Bronchial smooth muscle cell (primary cell): Measurements from ENCODE around the gene PGPEP1. TPM values are rescaled to one million over a fixed set of nuclear protein-coding genes. Genes with fewer than 3 reads are reported as not detected.

Source experiments
- total RNA-seq: library from RNA; depleted of rRNA; stranded (reverse); fragments of >200 nt; gene quantifications from 2 replicates; pipeline ENCODE4 v1.2.1, GENCODE V29; 2014

Gene PGPEP1, protein sequence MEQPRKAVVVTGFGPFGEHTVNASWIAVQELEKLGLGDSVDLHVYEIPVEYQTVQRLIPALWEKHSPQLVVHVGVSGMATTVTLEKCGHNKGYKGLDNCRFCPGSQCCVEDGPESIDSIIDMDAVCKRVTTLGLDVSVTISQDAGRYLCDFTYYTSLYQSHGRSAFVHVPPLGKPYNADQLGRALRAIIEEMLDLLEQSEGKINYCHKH
- 42.6 and 66.2 TPM in 2 replicates for total RNA-seq

DNA sequence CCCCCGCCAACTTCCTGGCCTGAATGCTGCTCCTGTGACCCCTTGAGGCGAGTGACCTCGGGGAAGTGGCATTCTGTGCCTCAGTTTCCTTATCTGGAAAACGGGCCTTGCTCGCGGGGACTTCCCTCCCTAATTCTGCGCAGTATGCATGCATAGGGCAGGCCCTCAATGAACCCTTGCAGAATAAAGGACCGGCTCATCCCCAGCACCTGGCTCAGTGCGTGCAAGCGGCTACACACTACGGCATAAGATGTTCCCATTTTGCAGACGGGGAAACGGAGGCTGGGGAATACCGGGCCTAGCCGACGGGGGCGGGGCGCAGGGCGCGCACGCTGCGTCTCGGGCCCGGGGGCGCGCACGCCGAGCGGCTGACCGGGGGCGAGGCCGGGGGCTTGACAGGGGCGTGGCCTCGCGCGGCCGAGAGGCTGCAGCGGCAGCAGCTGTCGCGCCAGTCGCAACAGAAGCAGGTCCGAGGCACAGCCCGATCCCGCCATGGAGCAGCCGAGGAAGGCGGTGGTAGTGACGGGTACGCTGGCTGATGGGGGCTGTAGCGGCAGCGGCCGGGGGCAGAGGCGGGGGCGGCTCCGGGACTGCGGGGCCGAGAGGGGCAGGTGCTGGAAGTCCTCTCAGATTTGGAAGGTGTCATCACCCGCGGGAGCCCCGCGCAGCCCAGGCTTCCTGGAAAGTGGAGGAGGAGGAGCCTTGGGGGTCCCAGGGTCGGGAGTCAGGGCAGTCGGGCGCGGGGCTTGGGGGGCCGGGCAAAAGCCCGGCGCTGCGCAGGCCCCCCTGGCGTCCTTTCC lies at the start of gene PGPEP1:
PGPEP1 (plus strand) TSS at position 409 of the 800 bp plus-strand sequence; CDS start at position 493, 84 bp downstream.

DNA sequence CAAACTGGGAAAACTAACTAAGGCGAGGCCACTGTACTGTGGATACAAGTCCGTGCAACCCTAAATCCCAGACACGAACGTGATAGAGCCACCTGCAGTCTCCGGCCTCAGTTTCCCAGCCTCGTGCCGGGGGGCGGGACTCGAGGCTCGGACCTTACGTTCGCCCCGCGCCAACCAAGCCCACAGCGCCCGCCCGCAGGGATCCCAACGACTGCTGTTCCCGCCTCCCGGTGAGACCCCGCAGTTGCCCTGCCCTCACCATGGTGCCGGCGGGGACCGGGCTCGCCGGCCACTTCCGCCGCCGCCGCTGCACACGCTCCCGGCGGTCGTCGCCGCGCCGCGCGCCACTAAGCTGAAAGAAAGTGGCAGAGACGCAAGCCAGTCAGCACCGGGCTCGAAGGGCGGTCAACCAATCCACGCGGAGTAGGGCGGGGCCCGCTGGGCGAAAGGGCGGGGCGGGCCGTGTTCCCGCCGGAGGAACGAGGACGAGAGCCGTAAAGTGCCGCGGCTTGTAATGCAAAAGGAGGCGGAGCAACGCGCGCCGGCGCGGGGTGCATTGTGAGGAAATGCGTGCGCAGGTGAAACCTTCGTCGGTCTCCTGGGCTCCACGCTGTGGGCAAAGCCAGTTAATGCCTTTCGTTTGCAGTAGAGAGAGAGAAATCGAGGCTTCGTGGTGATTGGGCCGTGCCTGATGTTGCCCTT lies 17.5 kb upstream of the PGPEP1 start, which contains the start of gene LSM4:
LSM4 (minus strand) TSS at position 318 of the 702 bp plus-strand sequence; CDS start at position 262, 56 bp downstream.

DNA sequence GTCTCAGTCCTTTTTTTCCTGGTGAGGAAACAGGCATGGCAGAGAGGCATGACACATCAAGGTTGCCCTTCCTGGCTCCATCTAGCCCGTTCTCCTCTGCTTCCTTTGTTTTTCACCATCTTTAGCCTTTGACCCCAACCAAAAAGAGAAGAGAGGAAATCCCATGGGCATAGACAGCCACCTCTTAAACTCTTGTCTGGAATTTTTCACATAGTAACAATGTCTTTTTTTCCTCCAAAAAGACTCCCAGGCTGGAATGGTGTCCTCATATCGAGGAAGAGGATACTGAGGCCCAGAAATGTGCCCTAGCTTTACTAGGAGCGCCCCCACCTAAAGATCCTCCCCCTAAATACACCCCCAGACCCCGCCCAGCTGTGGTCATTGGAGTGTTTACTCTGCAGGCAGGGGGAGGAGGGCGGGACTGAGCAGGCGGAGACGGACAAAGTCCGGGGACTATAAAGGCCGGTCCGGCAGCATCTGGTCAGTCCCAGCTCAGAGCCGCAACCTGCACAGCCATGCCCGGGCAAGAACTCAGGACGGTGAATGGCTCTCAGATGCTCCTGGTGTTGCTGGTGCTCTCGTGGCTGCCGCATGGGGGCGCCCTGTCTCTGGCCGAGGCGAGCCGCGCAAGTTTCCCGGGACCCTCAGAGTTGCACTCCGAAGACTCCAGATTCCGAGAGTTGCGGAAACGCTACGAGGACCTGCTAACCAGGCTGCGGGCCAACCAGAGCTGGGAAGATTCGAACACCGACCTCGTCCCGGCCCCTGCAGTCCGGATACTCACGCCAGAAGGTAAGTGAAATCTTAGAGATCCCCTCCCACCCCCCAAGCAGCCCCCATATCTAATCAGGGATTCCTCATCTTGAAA lies 45.5 kb downstream of the PGPEP1 start, which contains the start of gene GDF15:
GDF15 (plus strand) TSS at position 484 of the 868 bp plus-strand sequence; CDS start at position 516, 32 bp downstream.

DNA sequence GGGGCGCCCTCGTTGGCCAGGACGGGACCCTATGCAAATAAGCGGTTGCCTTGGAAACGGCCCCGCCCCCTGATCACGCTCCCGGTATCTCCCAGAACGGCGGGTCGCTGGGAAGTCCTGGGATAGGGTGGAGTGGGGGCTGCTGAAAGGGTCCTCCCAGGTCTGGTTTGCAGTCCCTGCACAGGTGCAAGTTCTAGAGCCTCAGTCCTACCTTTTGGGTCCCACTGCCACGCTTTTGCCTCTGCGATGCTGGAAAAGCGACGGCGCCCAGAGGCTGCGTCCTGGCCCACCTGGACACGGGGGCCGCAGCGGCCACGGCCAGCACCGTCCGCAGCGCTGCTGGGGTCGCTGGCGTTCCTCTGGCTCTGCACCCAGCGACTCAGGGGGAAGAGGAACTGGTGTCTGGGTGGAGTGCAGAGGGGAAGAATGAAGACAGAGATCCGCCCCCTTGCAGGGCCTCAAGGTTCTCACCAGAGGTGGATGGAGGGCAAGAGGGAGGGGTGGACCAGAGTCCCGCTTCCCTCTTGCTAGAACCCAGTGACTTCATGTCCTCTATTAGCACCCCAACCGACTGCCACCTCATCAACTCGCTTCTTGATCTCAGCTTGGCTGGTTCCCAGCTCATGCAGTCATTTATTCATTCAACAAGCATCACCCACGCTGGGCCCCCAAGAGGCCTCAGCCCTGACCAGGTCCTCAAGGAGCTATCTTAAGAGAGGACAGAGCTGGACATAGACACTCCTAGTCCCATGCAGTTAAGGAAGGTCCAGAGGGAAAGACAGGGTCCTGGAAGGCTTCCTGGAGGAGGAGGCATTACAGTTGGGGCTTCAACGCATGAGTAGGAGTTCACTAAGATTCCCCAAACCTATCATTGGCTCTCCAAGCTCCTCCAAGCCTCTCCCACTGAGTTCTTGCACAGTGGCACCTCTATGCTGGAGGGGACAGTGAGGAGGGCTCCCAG lies 57.1 kb downstream of the PGPEP1 start, which contains the start of gene LRRC25:
LRRC25 (minus strand) TSS at position 381 of the 961 bp plus-strand sequence. CDS start 659 bp downstream, outside the sequence.

DNA sequence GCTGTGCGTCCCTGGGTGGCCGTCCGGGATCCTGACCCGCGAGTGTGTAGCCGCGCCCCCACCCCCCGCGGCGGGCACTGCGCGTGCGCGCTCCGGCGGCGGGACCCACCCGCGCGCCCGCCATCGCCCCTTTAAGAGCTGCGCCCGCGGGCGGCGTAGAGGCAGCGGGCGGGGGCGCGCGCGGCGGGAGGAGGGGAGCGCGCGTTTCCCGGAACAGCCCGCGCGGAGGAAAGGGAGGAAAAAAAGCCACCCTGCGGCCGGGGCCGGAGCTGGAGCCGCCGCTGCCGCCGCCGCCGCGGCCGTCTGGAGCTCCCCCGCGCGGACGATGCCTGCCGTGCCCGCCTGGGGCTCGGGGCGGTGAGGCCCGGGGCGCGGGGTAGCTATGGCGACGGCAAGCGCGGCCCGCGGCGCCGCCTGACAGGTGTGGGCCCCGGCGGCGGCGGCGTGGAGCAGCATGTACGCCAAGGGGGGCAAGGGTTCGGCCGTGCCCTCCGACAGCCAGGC lies 78.8 kb downstream of the PGPEP1 start, which contains the start of gene SSBP4:
SSBP4 (plus strand) TSS at position 204 of the 504 bp plus-strand sequence; CDS start at position 455, 251 bp downstream.

Other genes with a start within 250 kb of the PGPEP1 start
- gene MAST3, start 242.8 kb upstream of the PGPEP1 start, total RNA-seq, result 1.9 and 3.0 TPM in 2 replicates
- gene PIK3R2, start 187.4 kb upstream of the PGPEP1 start, total RNA-seq, result 2.0 and 8.4 TPM in 2 replicates
- gene IFI30, start 166.8 kb upstream of the PGPEP1 start, total RNA-seq, result 9.5 and 35.3 TPM in 2 replicates
- gene MPV17L2, start 147.4 kb upstream of the PGPEP1 start, total RNA-seq, result 4.2 and 5.2 TPM in 2 replicates
- 3.2 and 11.1 TPM in 2 replicates for gene RAB3A, start 136.6 kb upstream of the PGPEP1 start, total RNA-seq
- gene PDE4C, start 114.2 kb upstream of the PGPEP1 start, total RNA-seq, result 2.2 and 2.9 TPM in 2 replicates
- 0.43 and 0.63 TPM in 2 replicates for gene IQCN, start 66.1 kb upstream of the PGPEP1 start, total RNA-seq
- 71.4 and 107 TPM in 2 replicates for gene JUND, start 59.0 kb upstream of the PGPEP1 start, total RNA-seq
- 59.2 and 128 TPM in 2 replicates for gene LSM4, start 17.5 kb upstream of the PGPEP1 start, total RNA-seq
- 33.8 and 41.9 TPM in 2 replicates for gene GDF15, start 45.6 kb downstream of the PGPEP1 start, total RNA-seq
- 0.16 and 0.34 TPM in 2 replicates for gene LRRC25, start 57.0 kb downstream of the PGPEP1 start, total RNA-seq
- gene SSBP4, start 78.8 kb downstream of the PGPEP1 start, total RNA-seq, result 31.8 and 40.5 TPM in 2 replicates
- gene ISYNA1, start 97.5 kb downstream of the PGPEP1 start, total RNA-seq, result 13.8 and 18.4 TPM in 2 replicates
- gene ELL, start 181.5 kb downstream of the PGPEP1 start, total RNA-seq, result 13.1 and 13.7 TPM in 2 replicates
- gene FKBP8, start 203.0 kb downstream of the PGPEP1 start, total RNA-seq, result 278 and 286 TPM in 2 replicates
- gene KXD1, start 217.3 kb downstream of the PGPEP1 start, total RNA-seq, result 46.8 and 48.9 TPM in 2 replicates
- gene UBA52, start 231.3 kb downstream of the PGPEP1 start, total RNA-seq, result 878 and 1,590 TPM in 2 replicates
- gene REX1BD, start 248.2 kb downstream of the PGPEP1 start, total RNA-seq, result 57.2 and 69.6 TPM in 2 replicates